Mesendoderm (in vitro differentiated cells): ENCODE results near the gene SLC4A5.

Experiments used
- DNase-seq: peaks from one replicate; pipeline ENCODE4 v3.0.0; 2013
- H2AK5ac ChIP-seq: 2 replicates; pipeline ENCODE4 v1.6.1; 2013; ENCODE audit warnings: low read length, inconsistent platforms
- H2BK120ac ChIP-seq: 2 replicates; pipeline ENCODE4 v1.6.1; 2013; ENCODE audit warnings: low read depth, mild to moderate bottlenecking, low read length, moderate library complexity, mixed read lengths
- H2BK15ac ChIP-seq: replicated peaks from 2 replicates; pipeline ENCODE4 v1.6.1; 2013; ENCODE audit warnings: low read depth, mild to moderate bottlenecking, moderate library complexity
- H2BK5ac ChIP-seq: 2 replicates; pipeline ENCODE4 v1.6.1; 2013; ENCODE audit warnings: low read length, inconsistent platforms
- H3K18ac ChIP-seq: 2 replicates; pipeline ENCODE4 v1.6.1; 2013; ENCODE audit warnings: mild to moderate bottlenecking, low read length, mixed read lengths
- H3K23ac ChIP-seq: one replicate; pipeline ENCODE4 v1.6.1; 2013; ENCODE audit warnings: low read length
- H3K27ac ChIP-seq: 2 replicates; pipeline ENCODE4 v1.5.1; 2013; ENCODE audit warnings: low read depth, mild to moderate bottlenecking, inconsistent platforms, low read length, moderate library complexity
- H3K27me3 ChIP-seq: 2 replicates; pipeline ENCODE4 v1.6.1; 2013; ENCODE audit warnings: low read length, control low read depth, mild to moderate bottlenecking, inconsistent platforms; ENCODE audit not compliant: insufficient read depth, poor library complexity
- H3K36me3 ChIP-seq: 2 replicates; pipeline ENCODE4 v1.6.1; 2013; ENCODE audit warnings: low read length, inconsistent platforms; ENCODE audit not compliant: control insufficient read depth, insufficient read depth
- H3K4ac ChIP-seq: one replicate; pipeline ENCODE4 v1.6.1; 2013; ENCODE audit warnings: low read depth, mild to moderate bottlenecking, low read length, moderate library complexity
- H3K4me1 ChIP-seq: 2 replicates; pipeline ENCODE4 v1.6.1; 2013; ENCODE audit warnings: low read depth, low read length, inconsistent platforms; ENCODE audit not compliant: control insufficient read depth
- H3K4me2 ChIP-seq: 2 replicates; pipeline ENCODE4 v1.6.1; 2013; ENCODE audit warnings: low read length
- H3K4me3 ChIP-seq: 2 replicates; pipeline ENCODE4 v1.5.1; 2013; ENCODE audit warnings: mild to moderate bottlenecking, low read length
- H3K56ac ChIP-seq: one replicate; pipeline ENCODE4 v1.6.1; 2013; ENCODE audit warnings: low read length
- H3K79me1 ChIP-seq: 2 replicates; pipeline ENCODE4 v1.6.1; 2013; ENCODE audit warnings: low read length, inconsistent platforms
- H3K79me2 ChIP-seq: 2 replicates; pipeline ENCODE4 v1.6.1; 2013; ENCODE audit warnings: mild to moderate bottlenecking, low read length; ENCODE audit not compliant: control insufficient read depth, insufficient read depth
- H3K9ac ChIP-seq: 2 replicates; pipeline ENCODE4 v1.6.1; 2013; ENCODE audit warnings: low read length, inconsistent platforms
- H4K5ac ChIP-seq: one replicate; pipeline ENCODE4 v1.6.1; 2013; ENCODE audit warnings: low read length
- H4K8ac ChIP-seq: one replicate; pipeline ENCODE4 v1.6.1; 2013; ENCODE audit warnings: low read depth, mild to moderate bottlenecking, control low read depth, low read length, moderate library complexity
- WGBS: extraction: QIAGEN DNeasy Blood & Tissue Kit; methylation state at CpG from one replicate; pipeline ENCODE4 v1.1.7; 2013; ENCODE audit warnings: low lambda C conversion rate, missing lambda C conversion rate; ENCODE audit not compliant: insufficient coverage; ENCODE audit errors: extremely low coverage; 5-methylcytosine and 5-hydroxymethylcytosine counted together

SLC4A5 gene

DNA sequence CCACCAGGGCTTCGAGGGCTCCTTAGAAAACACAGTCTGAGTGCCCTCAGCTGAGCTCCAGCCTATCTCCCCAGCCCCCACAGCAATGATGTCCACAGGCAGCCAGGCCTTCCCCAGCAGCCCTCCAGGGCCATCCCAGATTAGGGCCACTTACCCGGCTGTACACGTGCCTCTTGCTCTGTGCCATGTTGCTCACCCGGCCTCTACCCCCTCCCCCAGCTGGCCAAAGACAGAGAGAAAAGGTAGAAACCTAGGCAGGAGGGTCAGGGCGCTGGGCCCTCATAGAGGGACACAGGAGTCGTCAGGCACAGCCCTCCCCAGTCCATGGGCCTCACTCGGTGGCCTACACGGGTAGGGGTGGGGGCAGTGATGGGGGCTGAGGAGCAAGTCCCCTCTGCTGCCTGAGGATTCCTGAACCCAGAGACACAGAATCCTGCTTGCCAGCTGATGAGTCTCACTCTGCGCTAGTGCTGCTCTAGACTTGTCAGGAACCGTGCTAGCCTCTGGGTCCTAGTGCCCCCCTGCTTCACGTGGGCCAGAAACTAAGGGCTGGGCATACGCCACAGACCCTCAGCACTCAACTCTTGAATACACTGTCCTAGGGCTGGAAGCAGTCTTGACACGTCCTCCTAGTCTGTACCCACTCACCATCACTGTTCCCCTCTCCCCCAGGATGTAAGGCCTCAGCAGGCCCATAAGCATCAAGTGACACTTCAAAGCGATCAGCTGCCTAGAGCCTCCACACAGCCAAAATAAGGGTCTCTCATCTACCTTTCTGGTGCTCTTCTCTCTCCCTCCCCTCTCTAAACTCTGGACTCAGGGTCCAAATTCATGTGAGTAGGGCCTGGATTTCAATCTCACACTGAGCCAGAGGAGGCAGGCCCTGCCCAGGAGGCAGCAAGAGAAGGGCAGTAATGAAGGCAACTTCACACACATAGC is 36.9 kb upstream of the SLC4A5 start, which contains the start of gene DCTN1:
DCTN1 (minus strand) TSS at position 461 of the 939 bp plus-strand sequence; CDS start at position 187, 274 bp downstream.
- peak within 1 kb of the TSS; percentile 10 for H3K23ac ChIP-seq
- peak within 1 kb of the TSS; percentile 17 for H3K4ac ChIP-seq
- no CpG with 5 or more reads among the region's 14 CpGs for WGBS
- peak; percentile 84 for DNase-seq
- peak within 1 kb of the TSS; percentile 54 for H3K9ac ChIP-seq
- no peak within 1 kb of the TSS for H2BK15ac ChIP-seq
- H3K4me1 ChIP-seq: peaks cover 12% of the 10 kb centered on the region
- no peak within 1 kb of the TSS for H2BK120ac ChIP-seq
- H3K18ac ChIP-seq: no peak within 1 kb of the TSS
- H2BK5ac ChIP-seq: no peak within 1 kb of the TSS
- H3K4me3 ChIP-seq: no peak within 1 kb of the TSS
- peak within 1 kb of the TSS; percentile 7 for H3K27ac ChIP-seq
- H3K56ac ChIP-seq: peak within 1 kb of the TSS; percentile 78
- H3K36me3 ChIP-seq: peaks cover 2% of the 10 kb centered on the region
- H3K4me2 ChIP-seq: peak within 1 kb of the TSS; percentile 53
- H4K5ac ChIP-seq: no peak within 1 kb of the TSS
- no peak within 1 kb of the TSS for H4K8ac ChIP-seq
- peaks cover 26% of the 10 kb centered on the region for H3K79me1 ChIP-seq
- H3K27me3 ChIP-seq: no peaks in the 10 kb centered on the region
- peaks cover 30% of the 10 kb centered on the region for H3K79me2 ChIP-seq
- no peak within 1 kb of the TSS for H2AK5ac ChIP-seq

DNA sequence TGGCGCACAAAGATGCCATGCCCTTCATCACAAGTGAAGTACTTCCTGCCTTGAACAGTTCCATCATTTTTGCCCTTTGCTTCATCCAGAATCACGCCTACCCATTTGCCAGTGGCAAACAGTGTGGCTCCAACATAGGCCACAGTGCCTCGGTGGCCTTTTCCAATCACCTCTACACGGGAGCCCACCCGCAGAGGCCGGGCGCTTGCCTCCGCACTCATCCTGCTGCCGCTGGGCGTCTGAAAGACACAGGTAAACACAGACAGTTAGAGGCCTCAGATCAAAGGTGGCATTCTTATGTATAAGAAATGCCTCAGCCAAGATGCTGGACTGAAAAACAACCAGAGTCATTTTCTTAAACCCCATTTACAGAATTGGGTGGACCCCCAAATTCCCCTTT is 34.8 kb upstream of the SLC4A5 start:
- no peak overlapping the region for H3K9ac ChIP-seq
- no peak overlapping the region for H2BK15ac ChIP-seq
- H4K8ac ChIP-seq: no peak overlapping the region
- no peaks in the 10 kb centered on the region for H3K27me3 ChIP-seq
- H3K36me3 ChIP-seq: peaks cover 2% of the 10 kb centered on the region
- H3K79me1 ChIP-seq: peaks cover 35% of the 10 kb centered on the region
- no peak overlapping the region for H3K27ac ChIP-seq
- no CpG with 5 or more reads among the region's 10 CpGs for WGBS
- H3K79me2 ChIP-seq: peaks cover 28% of the 10 kb centered on the region
- no peak overlapping the region for H3K18ac ChIP-seq
- H4K5ac ChIP-seq: no peak overlapping the region
- no peak overlapping the region for H2BK120ac ChIP-seq
- H2BK5ac ChIP-seq: no peak overlapping the region
- no peak overlapping the region for H3K23ac ChIP-seq
- H3K4me2 ChIP-seq: no peak overlapping the region
- no peak overlapping the region for H3K56ac ChIP-seq
- DNase-seq: no peak
- no peak overlapping the region for H3K4me3 ChIP-seq
- no peak overlapping the region for H2AK5ac ChIP-seq
- peaks cover 24% of the 10 kb centered on the region for H3K4me1 ChIP-seq
- H3K4ac ChIP-seq: no peak overlapping the region

DNA sequence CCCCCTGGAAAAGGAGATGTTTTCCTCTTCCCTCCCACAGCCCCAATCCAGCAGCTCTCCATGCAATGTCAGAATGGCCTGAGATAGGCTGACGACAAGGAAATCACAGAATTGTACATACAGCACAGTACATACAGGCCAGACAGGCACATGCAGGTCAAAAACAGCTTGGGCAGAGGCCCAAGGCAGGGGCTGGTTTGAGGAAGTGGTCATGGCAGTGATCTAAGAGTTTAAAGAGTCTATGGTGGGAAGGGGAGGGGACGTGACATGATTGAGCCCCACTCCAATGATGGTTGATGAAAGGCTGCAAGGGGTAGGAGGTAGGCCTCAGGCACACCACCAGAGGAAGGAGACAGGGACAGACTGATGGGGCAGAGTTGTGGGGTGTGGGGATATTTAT is 32.6 kb upstream of the SLC4A5 start:
- Histone ChIP-seq H4K5ac (no peak overlapping the region), H3K9ac (no peak overlapping the region), H3K4ac (no peak overlapping the region), H2BK15ac (no peak overlapping the region), H3K79me1 (peaks cover 40% of the 10 kb centered on the region), H4K8ac (no peak overlapping the region), H3K36me3 (peaks cover 3% of the 10 kb centered on the region), H3K79me2 (peaks cover 27% of the 10 kb centered on the region), H3K27ac (no peak overlapping the region), H2AK5ac (no peak overlapping the region), H3K18ac (no peak overlapping the region), H3K23ac (no peak overlapping the region), H2BK120ac (no peak overlapping the region), H2BK5ac (no peak overlapping the region), H3K4me2 (no peak overlapping the region), H3K56ac (no peak overlapping the region), H3K27me3 (no peaks in the 10 kb centered on the region), H3K4me3 (no peak overlapping the region), H3K4me1 (peaks cover 28% of the 10 kb centered on the region)
- WGBS: no CpG with 5 or more reads among the region's 2 CpGs
- no peak for DNase-seq

DNA sequence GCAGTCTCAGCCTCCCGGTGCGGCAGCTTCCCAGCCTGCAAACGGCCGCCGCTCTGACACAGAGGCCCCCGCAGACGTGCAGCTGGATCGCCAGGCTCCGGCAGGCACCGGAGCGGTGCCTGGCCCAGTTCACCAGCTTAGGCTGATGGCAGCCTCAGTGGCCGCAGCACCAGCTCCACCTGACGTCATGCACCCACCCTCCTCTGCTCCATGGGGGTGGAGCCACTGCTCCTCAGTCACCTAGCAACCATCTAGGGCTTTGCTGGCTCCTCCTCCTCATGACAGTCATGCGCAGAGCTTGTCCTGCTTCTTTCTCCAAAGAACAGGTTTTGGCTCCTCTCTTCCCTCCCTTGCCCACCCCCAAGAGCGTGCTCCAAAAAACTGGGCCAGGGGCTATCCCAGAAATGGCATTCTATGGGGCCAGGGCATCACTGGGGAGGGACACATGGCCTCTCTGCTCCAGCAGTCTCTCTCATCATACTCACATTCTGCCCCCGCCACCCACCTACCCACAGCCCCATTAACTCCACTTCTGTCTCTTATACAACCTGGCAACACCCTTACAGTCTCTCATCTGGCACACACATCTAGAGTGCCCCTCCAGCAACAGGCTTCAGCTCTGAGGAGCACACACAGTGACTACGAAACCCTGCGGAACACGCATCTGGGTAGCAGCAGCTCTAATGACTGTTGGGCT is 31.4 kb upstream of the SLC4A5 start:
- Histone ChIP-seq H3K36me3 (peaks cover 11% of the 10 kb centered on the region), H3K9ac (peak overlapping the region; percentile 64), H3K27ac (no peak overlapping the region), H3K79me2 (peaks cover 19% of the 10 kb centered on the region), H3K56ac (peak overlapping the region; percentile 65), H2AK5ac (no peak overlapping the region), H3K4me2 (peak overlapping the region; percentile 82), H3K18ac (no peak overlapping the region), H3K4ac (no peak overlapping the region), H3K23ac (no peak overlapping the region), H2BK15ac (no peak overlapping the region), H2BK5ac (no peak overlapping the region), H4K5ac (no peak overlapping the region), H3K4me3 (no peak overlapping the region), H3K4me1 (peaks cover 22% of the 10 kb centered on the region), H3K79me1 (peaks cover 36% of the 10 kb centered on the region), H2BK120ac (no peak overlapping the region), H3K27me3 (no peaks in the 10 kb centered on the region), H4K8ac (no peak overlapping the region)
- no CpG with 5 or more reads among the region's 19 CpGs for WGBS
- peak; percentile 96 for DNase-seq

DNA sequence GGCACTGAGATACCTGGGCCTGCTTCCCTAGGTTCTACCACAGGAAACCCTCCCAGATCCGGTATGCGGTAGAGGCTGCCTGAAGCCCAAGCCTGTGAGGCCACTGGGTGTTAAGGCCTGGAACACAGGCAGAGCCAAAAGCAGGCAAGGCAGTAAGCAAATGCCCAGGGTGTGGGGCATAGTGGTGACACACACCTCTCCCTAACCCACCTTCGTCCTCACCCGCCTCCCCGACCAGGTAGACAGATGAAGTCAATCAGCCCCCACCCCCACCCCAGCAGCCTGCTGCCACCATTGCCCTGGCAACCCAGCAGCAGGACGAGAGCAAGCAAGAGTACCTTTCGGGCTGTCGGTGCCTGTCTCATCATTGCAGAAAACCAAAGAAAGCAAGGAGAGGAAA is 30.8 kb upstream of the SLC4A5 start:
- H3K56ac ChIP-seq: peak overlapping the region; percentile 65
- no peak overlapping the region for H3K18ac ChIP-seq
- H3K4me2 ChIP-seq: peak overlapping the region; percentile 82
- peaks cover 17% of the 10 kb centered on the region for H3K4me1 ChIP-seq
- H3K79me1 ChIP-seq: peaks cover 33% of the 10 kb centered on the region
- no peak overlapping the region for H3K4me3 ChIP-seq
- peaks cover 13% of the 10 kb centered on the region for H3K79me2 ChIP-seq
- H4K5ac ChIP-seq: no peak overlapping the region
- peaks cover 11% of the 10 kb centered on the region for H3K36me3 ChIP-seq
- H3K4ac ChIP-seq: no peak overlapping the region
- H2AK5ac ChIP-seq: no peak overlapping the region
- DNase-seq: peak; percentile 50
- H3K27ac ChIP-seq: no peak overlapping the region
- H3K23ac ChIP-seq: no peak overlapping the region
- peak overlapping the region; percentile 64 for H3K9ac ChIP-seq
- H2BK15ac ChIP-seq: no peak overlapping the region
- H2BK120ac ChIP-seq: no peak overlapping the region
- H2BK5ac ChIP-seq: no peak overlapping the region
- no peaks in the 10 kb centered on the region for H3K27me3 ChIP-seq
- H4K8ac ChIP-seq: no peak overlapping the region
- WGBS: no CpG with 5 or more reads among the region's 8 CpGs
